ENCODE results near the gene TESK2. TPM values are rescaled to one million over a fixed set of nuclear protein-coding genes. Genes with fewer than 3 reads are reported as not detected.

Gene TESK2
- total and polyA plus RNA-seq, 2 of the 8 experiments (the other 6 are each of a cell fraction or from before 2014, with no cell fraction given), result 10.8 to 12.6 TPM

GRCh38 chr1:45346473-45346872 is 144.5 kb downstream of the TESK2 start:
- Histone ChIP-seq H3K27me3 (replicated peaks in 1 of 4; ENCODE audit: control insufficient read depth in 3 of 4, extremely low read depth in 1 of 4, insufficient read depth in 3 of 4, low read length in 3 of 4) (no peaks in the 10 kb centered on the region), H3K4me1 (replicated peaks in 1 of 4; ENCODE audit: control insufficient read depth in 3 of 4, insufficient read depth in 4 of 4, low read length in 3 of 4) (no peaks in the 10 kb centered on the region), H2AK5ac (ENCODE audit: low read depth, low read length) (no peak overlapping the region), H2AFZ (ENCODE audit: low read length) (no peak overlapping the region), H3K9me3 (ENCODE audit: insufficient read depth in 2 of 2, low read depth in 1 of 2, low read length in 1 of 2) (no peaks in the 10 kb centered on the region), H3K23me2 (ENCODE audit: low read depth, low read length) (no peaks in the 10 kb centered on the region), H3K23ac (ENCODE audit: insufficient read length) (no peak overlapping the region), H2BK12ac (ENCODE audit: low read depth, low read length) (no peak overlapping the region), H3K79me2 (ENCODE audit: control insufficient read depth in 1 of 2, insufficient read depth in 2 of 2, low read length in 2 of 2) (peaks cover 0 to 6% of the 10 kb centered on the region in 2 experiments; a peak in 3 of 4 replicates), H4K20me1 (replicated peaks in 1 of 2; ENCODE audit: control insufficient read depth in 1 of 2, insufficient read depth in 2 of 2, low read length in 2 of 2) (peaks cover 0 to 2% of the 10 kb centered on the region in 2 experiments), H3K14ac (ENCODE audit: insufficient read length) (no peak overlapping the region), H3K4me3 (ENCODE audit: extremely low read depth in 1 of 4, insufficient read depth in 2 of 4, low read depth in 3 of 4, low read length in 4 of 4) (no peak overlapping the region), H3K4me2 (ENCODE audit: insufficient read depth in 1 of 2, low read depth in 2 of 2, low read length in 2 of 2) (no peak overlapping the region), H4K91ac (replicated peaks; ENCODE audit: insufficient read length, low read length) (no peak overlapping the region), H4K8ac (ENCODE audit: extremely low read depth, insufficient read depth, low read length) (no peak overlapping the region), H3K4ac (replicated peaks; ENCODE audit: insufficient read length, low read depth, low read length) (no peak overlapping the region), H4K5ac (ENCODE audit: insufficient read length, low read depth, low read length) (no peak overlapping the region), H3K18ac (ENCODE audit: extremely low read depth, low read length) (no peak overlapping the region), H3K56ac (replicated peaks; ENCODE audit: insufficient read length, low read depth, low read length) (no peak overlapping the region), H3K27ac (ENCODE audit: low read depth, low read length) (no peak overlapping the region), H2BK20ac (ENCODE audit: low read length) (no peak overlapping the region), H2BK5ac (ENCODE audit: low read depth, low read length) (no peak overlapping the region), H3K36me3 (ENCODE audit: control insufficient read depth in 2 of 4, insufficient read depth in 4 of 4, low read length in 3 of 4) (peaks cover 15 to 42% (median 34%) of the 10 kb centered on the region in 4 experiments; a peak in 7 of 8 replicates), H2BK15ac (ENCODE audit: low read length) (no peak overlapping the region), H3K9ac (replicated peaks in 1 of 4; ENCODE audit: extremely low read depth in 1 of 4, low read depth in 3 of 4, low read length in 3 of 4) (no peak overlapping the region), H2BK120ac (replicated peaks; ENCODE audit: low read depth, low read length) (no peak overlapping the region), H3K79me1 (ENCODE audit: low read depth, low read length) (no peaks in the 10 kb centered on the region)
- ChIA-PET POLR2A (ENCODE audit: partially characterized antibody) (interaction anchor here (0.6 to 21.4 kb wide), 8 partner anchors 9 to 205 kb away, joined by 3 to 472 read pairs (median 4); partner anchors contain the start of genes HPDL, PRDX1 and TESK2), CTCF (ENCODE audit: partially characterized antibody) (interaction anchor here (1.1 to 13.4 kb wide), 7 partner anchors 12 to 332 kb away, joined by 3 to 139 read pairs (median 5); no protein-coding TSS in a partner anchor)
- WGBS, 2 experiments (ENCODE audit: extremely low coverage in 1 of 2, insufficient coverage in 1 of 2, insufficient read length in 1 of 2, insufficient replicate concordance in 2 of 2, low coverage in 1 of 2, low lambda C conversion rate in 2 of 2, missing lambda C conversion rate in 1 of 2), result 85% methylated on average over 2 of the region's 2 CpGs; no CpG with 5 or more reads in 1 of the 2 experiments
- DNase-seq (ENCODE audit: low read depth in 1 of 2, low spot score in 2 of 2) (no peak), FAIRE-seq (no peak)
- TF ChIP-seq BACH1 (IDR thresholded peaks at IDR 0.05; ENCODE audit: low read length), result no peak
- TF ChIP-seq EZH2 (IDR thresholded peaks at IDR 0.05; ENCODE audit: low read depth, low read length, severe bottlenecking), result no peak
